ENCODE measurements around the gene RHBDL2. TPM values are rescaled to one million over a fixed set of nuclear protein-coding genes. Genes with fewer than 3 reads are reported as not detected.

Gene RHBDL2
- total and polyA plus RNA-seq, 2 experiments from 2014 or later: 0.90 to 1.2 TPM

DNA sequence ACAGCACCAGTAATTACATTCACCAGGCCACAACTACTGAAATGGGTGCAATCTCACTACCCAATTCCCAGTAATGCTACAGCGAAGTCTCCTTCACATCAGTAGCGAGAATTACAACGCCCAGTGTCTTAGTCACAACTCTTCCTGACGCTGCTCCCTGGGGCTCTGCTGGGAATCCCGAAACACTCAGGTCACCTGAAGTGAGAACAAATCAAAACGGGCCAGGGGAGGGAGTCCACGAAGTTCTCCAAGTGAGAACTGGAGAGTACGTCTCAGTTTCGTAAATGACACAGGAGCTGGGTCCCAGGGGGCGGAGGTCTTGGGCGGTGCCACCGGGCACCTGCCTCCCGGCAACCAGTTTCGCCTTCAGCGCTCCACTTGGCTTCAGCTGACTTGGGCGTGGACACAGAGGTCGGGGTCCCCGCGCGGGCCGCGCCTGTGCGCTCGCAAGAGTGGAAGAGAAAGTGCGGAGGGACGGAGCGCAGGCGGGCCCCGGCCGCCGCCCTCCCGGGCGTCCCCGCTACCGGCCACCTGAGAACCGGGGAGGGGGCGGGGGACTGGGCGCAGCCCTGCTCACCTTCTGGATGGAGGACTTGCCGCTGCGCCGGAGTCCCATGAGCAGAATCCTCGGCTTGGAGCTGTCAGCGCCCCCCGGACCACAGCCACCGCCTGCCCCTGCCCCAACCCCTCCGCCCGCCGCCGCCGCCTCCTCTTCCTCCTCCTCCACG lies 82.6 kb downstream of the RHBDL2 start:
- TF ChIP-seq EZH2 (IDR thresholded peaks at IDR 0.05; ENCODE audit: low read depth, unreplicated experiment): no peak
- no peak for TF ChIP-seq STAT1 (IDR thresholded peaks at IDR 0.05; ENCODE audit: unreplicated experiment)
- TF ChIP-seq, protein P1, sequence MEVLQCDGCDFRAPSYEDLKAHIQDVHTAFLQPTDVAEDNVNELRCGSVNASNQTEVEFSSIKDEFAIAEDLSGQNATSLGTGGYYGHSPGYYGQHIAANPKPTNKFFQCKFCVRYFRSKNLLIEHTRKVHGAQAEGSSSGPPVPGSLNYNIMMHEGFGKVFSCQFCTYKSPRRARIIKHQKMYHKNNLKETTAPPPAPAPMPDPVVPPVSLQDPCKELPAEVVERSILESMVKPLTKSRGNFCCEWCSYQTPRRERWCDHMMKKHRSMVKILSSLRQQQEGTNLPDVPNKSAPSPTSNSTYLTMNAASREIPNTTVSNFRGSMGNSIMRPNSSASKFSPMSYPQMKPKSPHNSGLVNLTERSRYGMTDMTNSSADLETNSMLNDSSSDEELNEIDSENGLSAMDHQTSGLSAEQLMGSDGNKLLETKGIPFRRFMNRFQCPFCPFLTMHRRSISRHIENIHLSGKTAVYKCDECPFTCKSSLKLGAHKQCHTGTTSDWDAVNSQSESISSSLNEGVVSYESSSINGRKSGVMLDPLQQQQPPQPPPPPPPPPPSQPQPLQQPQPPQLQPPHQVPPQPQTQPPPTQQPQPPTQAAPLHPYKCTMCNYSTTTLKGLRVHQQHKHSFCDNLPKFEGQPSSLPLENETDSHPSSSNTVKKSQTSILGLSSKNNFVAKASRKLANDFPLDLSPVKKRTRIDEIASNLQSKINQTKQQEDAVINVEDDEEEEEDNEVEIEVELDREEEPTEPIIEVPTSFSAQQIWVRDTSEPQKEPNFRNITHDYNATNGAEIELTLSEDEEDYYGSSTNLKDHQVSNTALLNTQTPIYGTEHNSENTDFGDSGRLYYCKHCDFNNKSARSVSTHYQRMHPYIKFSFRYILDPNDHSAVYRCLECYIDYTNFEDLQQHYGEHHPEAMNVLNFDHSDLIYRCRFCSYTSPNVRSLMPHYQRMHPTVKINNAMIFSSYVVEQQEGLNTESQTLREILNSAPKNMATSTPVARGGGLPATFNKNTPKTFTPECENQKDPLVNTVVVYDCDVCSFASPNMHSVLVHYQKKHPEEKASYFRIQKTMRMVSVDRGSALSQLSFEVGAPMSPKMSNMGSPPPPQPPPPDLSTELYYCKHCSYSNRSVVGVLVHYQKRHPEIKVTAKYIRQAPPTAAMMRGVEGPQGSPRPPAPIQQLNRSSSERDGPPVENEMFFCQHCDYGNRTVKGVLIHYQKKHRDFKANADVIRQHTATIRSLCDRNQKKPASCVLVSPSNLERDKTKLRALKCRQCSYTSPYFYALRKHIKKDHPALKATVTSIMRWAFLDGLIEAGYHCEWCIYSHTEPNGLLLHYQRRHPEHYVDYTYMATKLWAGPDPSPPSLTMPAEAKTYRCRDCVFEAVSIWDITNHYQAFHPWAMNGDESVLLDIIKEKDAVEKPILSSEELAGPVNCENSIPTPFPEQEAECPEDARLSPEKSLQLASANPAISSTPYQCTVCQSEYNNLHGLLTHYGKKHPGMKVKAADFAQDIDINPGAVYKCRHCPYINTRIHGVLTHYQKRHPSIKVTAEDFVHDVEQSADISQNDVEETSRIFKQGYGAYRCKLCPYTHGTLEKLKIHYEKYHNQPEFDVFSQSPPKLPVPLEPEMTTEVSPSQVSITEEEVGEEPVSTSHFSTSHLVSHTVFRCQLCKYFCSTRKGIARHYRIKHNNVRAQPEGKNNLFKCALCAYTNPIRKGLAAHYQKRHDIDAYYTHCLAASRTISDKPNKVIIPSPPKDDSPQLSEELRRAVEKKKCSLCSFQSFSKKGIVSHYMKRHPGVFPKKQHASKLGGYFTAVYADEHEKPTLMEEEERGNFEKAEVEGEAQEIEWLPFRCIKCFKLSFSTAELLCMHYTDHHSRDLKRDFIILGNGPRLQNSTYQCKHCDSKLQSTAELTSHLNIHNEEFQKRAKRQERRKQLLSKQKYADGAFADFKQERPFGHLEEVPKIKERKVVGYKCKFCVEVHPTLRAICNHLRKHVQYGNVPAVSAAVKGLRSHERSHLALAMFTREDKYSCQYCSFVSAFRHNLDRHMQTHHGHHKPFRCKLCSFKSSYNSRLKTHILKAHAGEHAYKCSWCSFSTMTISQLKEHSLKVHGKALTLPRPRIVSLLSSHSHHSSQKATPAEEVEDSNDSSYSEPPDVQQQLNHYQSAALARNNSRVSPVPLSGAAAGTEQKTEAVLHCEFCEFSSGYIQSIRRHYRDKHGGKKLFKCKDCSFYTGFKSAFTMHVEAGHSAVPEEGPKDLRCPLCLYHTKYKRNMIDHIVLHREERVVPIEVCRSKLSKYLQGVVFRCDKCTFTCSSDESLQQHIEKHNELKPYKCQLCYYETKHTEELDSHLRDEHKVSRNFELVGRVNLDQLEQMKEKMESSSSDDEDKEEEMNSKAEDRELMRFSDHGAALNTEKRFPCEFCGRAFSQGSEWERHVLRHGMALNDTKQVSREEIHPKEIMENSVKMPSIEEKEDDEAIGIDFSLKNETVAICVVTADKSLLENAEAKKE (CRISPR knock-in tag; IDR thresholded peaks at IDR 0.05): no peak
- TF ChIP-seq NANOG (IDR thresholded peaks at IDR 0.05; ENCODE audit: borderline replicate concordance): no peak
- no peak for TF ChIP-seq POLR2AphosphoS5 (IDR thresholded peaks at IDR 0.05; ENCODE audit: low read depth)
- TF ChIP-seq JUNB (IDR thresholded peaks at IDR 0.05; ENCODE audit: unreplicated experiment): no peak
- TF ChIP-seq, protein P2, sequence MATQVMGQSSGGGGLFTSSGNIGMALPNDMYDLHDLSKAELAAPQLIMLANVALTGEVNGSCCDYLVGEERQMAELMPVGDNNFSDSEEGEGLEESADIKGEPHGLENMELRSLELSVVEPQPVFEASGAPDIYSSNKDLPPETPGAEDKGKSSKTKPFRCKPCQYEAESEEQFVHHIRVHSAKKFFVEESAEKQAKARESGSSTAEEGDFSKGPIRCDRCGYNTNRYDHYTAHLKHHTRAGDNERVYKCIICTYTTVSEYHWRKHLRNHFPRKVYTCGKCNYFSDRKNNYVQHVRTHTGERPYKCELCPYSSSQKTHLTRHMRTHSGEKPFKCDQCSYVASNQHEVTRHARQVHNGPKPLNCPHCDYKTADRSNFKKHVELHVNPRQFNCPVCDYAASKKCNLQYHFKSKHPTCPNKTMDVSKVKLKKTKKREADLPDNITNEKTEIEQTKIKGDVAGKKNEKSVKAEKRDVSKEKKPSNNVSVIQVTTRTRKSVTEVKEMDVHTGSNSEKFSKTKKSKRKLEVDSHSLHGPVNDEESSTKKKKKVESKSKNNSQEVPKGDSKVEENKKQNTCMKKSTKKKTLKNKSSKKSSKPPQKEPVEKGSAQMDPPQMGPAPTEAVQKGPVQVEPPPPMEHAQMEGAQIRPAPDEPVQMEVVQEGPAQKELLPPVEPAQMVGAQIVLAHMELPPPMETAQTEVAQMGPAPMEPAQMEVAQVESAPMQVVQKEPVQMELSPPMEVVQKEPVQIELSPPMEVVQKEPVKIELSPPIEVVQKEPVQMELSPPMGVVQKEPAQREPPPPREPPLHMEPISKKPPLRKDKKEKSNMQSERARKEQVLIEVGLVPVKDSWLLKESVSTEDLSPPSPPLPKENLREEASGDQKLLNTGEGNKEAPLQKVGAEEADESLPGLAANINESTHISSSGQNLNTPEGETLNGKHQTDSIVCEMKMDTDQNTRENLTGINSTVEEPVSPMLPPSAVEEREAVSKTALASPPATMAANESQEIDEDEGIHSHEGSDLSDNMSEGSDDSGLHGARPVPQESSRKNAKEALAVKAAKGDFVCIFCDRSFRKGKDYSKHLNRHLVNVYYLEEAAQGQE (IDR thresholded peaks at IDR 0.05; ENCODE audit: unreplicated experiment): no peak
- TF ChIP-seq ZNF114 (CRISPR knock-in tag; IDR thresholded peaks at IDR 0.05): no peak
- TF ChIP-seq, protein P3, sequence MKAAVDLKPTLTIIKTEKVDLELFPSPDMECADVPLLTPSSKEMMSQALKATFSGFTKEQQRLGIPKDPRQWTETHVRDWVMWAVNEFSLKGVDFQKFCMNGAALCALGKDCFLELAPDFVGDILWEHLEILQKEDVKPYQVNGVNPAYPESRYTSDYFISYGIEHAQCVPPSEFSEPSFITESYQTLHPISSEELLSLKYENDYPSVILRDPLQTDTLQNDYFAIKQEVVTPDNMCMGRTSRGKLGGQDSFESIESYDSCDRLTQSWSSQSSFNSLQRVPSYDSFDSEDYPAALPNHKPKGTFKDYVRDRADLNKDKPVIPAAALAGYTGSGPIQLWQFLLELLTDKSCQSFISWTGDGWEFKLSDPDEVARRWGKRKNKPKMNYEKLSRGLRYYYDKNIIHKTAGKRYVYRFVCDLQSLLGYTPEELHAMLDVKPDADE (IDR thresholded peaks at IDR 0.05): no peak
- no peak for TF ChIP-seq EZH2phosphoT487 (IDR thresholded peaks at IDR 0.05; ENCODE audit: unreplicated experiment)
- TF ChIP-seq CREB1 (CRISPR knock-in tag; IDR thresholded peaks at IDR 0.05; ENCODE audit: low read depth): no peak
- TF ChIP-seq, protein P4, sequence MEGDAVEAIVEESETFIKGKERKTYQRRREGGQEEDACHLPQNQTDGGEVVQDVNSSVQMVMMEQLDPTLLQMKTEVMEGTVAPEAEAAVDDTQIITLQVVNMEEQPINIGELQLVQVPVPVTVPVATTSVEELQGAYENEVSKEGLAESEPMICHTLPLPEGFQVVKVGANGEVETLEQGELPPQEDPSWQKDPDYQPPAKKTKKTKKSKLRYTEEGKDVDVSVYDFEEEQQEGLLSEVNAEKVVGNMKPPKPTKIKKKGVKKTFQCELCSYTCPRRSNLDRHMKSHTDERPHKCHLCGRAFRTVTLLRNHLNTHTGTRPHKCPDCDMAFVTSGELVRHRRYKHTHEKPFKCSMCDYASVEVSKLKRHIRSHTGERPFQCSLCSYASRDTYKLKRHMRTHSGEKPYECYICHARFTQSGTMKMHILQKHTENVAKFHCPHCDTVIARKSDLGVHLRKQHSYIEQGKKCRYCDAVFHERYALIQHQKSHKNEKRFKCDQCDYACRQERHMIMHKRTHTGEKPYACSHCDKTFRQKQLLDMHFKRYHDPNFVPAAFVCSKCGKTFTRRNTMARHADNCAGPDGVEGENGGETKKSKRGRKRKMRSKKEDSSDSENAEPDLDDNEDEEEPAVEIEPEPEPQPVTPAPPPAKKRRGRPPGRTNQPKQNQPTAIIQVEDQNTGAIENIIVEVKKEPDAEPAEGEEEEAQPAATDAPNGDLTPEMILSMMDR (conservative IDR thresholded peaks at IDR 0.05; ENCODE audit: low read depth in 2 of 2): no peak
- H3K36me3 Mint-ChIP-seq (ENCODE audit: low read depth): peaks cover 14% of the 10 kb centered on the region
- DNase-seq (ENCODE audit: low spot score) (no peak), ATAC-seq (peak; percentile 32)
- peaks cover 25% of the 10 kb centered on the region; the same call in 1 of the 2 replicates for H3K36me3 ChIP-seq (ENCODE audit: insufficient read depth)
- H3K4me3 ChIP-seq: peak overlapping the region; percentile 90
- H2AFZ ChIP-seq: no peak overlapping the region
- no peaks in the 10 kb centered on the region for H3K27me3 ChIP-seq (ENCODE audit: insufficient read depth)
- H3F3A ChIP-seq (replicated peaks; ENCODE audit: low read depth): 0 out of 2 replicates have a peak, but pooled peaks cover 2% of the 10 kb centered on the region
- peaks cover 14% of the 10 kb centered on the region; the same call in 1 of the 2 replicates for H3K4me1 ChIP-seq (ENCODE audit: insufficient read depth)
- peaks cover 20% of the 10 kb centered on the region for H4K20me1 ChIP-seq (replicated peaks; ENCODE audit: insufficient read depth)
- H3K9me2 ChIP-seq (ENCODE audit: insufficient read depth): no peaks in the 10 kb centered on the region
- peak overlapping the region; percentile 89 for H3K4me3 Mint-ChIP-seq
- peaks cover 36% of the 10 kb centered on the region for H3K79me2 ChIP-seq (replicated peaks; ENCODE audit: insufficient read depth)
- H3K27me3 Mint-ChIP-seq (ENCODE audit: insufficient read depth, low read depth, poor library complexity): peaks cover 3% of the 10 kb centered on the region
- H3K27ac ChIP-seq (ENCODE audit: low read depth): no peak overlapping the region
- H3K4me2 ChIP-seq: peak overlapping the region; percentile 78
- H3K9me3 Mint-ChIP-seq: no peaks in the 10 kb centered on the region
- H3K27ac Mint-ChIP-seq: no peak overlapping the region
- peaks cover 10% of the 10 kb centered on the region; the same call in 2 of the 3 replicates for H3K4me1 Mint-ChIP-seq
